DMS153 treated with DMSO at 0.1 percent for 48 hours (cell line): ENCODE data around the gene FAM107B.

Experiments used
- DNase-seq: peaks from one replicate; lab custom pipeline; 2025; ENCODE audit not compliant: unreplicated experiment; lab: John Stamatoyannopoulos, UW

The FAM107B gene

DNA sequence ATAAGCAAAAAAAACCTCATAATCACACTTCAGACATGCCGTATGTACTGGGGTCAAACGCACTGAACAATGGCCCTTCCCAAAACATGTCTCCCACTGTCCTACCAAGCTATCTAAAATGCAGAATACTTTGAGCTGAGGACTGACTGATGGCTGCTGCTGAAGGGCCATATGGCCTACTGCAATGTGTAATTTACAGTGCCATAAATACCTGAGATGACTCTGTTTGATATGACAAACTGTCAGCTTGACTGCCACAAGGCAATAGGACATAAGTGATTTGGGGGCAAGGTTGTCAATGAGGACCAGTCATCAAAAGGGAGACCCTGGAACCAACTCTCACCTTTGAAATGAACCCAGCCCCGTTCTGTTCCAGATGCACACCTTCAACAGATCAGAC is 256.5 kb downstream of the FAM107B start:
- no peak for DNase-seq

DNA sequence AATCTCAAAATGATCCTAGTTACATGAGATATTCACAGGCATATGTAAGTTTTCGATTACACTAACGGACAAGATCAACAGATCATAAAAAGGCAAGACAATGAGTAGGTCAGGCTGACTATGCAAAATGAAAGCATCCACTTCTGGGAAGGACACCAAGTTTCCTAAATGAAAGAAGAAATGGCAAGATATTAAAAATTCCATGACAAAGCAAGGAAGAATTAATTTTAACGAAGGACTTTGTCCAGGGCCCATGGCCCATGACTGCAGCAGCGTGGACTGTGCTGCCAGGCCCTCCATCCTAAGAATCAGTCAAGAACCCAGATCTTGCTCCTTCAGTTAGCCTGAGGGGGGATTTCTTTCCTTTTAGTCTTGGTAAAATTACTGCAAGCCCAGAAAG is 261.6 kb downstream of the FAM107B start:
- no peak for DNase-seq

GRCh38 chr10:14510346-14510745 is 264.4 kb downstream of the FAM107B start:
- DNase-seq = no peak

- DNase-seq = no peak
Observed at GRCh38 chr10:14508725-14509124, 266.0 kb downstream of the FAM107B start.

GRCh38 chr10:14507781-14508180 is 266.9 kb downstream of the FAM107B start:
- DNase-seq = no peak

GRCh38 chr10:14507176-14507575 is 267.5 kb downstream of the FAM107B start:
- DNase-seq = peak; percentile 77

DNA sequence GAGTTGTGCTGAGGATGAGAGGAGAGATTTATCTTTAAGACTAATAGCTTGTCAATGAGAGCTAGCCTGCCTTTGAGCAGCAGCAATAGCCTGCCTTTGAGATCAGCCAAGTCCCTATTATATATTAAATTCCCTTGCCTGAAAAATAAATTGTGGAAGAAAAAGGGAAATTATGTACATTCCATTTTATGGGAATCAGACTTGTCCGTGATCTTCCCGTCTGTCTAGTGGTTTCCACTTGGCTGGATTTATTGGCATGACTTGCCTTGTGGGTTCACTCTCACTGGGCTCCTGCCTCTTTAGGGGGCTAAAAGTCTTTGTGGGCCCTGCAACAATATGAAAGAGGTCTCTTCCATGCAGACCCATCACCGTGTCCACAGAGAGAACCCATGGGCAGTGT is 272.3 kb downstream of the FAM107B start:
- DNase-seq = no peak

DNA sequence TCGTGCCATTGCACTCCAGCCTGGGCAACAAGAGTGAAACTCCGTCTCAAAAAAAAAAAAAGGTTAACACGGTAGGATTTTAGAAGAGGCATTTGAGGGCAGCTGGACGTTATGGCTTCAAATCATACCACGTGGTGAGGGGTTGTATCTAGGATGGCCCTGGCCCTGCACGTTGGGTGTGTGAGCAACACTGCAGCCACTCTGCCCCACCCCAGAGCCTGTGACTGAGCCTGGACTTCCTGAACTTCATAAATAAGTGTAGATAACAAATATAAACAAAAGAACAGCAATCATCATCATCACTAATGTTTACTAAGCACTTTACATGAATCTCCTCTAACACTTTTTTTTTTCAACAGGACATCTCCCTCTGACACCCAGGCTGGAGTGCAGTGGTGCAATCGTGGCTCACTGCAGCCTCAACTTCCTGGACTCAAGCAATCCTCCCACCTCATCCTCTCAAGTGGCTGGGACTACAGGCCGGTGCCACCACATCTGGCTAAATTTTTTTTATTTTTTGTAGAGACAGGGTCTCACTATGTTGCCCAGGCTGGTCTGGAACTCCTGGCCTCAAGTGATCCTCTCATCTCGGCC is 274.4 kb downstream of the FAM107B start:
- DNase-seq = no peak

GRCh38 chr10:14499601-14499904 is 275.1 kb downstream of the FAM107B start:
- DNase-seq = no peak

DNA sequence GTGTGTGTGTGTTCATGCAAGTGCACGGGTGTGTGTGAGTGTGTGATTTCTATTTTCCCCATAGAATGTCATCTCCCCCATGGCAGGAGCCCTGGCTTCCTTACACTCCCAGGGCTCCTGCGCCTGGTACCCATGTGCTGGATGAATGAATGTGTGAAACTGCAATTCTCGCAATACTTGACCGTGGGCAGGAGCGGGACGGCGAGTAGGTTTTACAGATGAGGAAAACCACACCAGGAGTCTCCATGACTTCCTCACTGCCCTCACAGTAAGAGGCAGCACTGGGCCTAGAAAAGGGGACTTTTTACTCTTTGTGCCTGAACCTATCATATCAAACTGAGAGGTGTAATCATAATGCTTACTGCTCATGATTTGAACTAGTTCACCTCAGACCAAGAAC is 276.4 kb downstream of the FAM107B start:
- DNase-seq = no peak

DNA sequence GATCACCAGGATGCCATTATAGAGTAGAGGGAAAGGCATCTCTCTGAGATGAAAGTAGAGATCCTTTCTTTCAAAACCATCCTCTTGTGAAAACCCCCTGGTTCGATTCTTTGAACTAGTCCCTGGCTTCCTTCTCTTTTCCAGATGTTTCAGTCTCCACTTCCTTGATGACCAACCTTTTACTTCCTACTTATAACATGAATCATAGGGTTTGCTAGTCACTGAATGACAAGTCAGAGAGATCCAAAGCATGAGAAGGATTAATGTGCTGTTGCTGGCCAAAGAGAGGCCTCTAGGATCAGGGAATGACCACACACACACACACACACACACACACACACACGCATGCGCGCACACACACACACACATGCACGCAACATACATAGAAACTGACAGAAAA is 282.9 kb downstream of the FAM107B start:
- no peak for DNase-seq

GRCh38 chr10:14489522-14490177 is 285.0 kb downstream of the FAM107B start:
- DNase-seq = no peak

DNA sequence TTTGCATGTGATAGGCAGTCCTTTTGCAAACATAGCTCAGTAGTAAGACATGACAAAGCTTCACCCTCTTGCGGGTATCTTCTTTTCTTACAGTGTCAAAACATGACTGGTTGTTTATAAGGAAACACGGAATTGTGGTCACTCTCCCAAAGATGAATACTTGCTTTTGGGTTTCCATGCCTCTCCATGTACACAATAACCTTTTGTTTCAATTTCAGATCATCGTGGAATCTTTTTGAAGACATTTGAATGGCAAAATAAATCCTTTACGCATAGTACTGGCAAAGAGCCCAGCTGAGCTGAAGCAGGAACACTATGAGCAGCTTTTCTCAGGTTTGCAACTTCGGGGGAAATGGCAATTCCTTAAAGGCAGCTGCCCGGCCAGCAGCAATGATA is 287.2 kb downstream of the FAM107B start:
- DNase-seq = no peak

- no peak for DNase-seq
Observed at GRCh38 chr10:14486777-14487487, 287.8 kb downstream of the FAM107B start.

DNA sequence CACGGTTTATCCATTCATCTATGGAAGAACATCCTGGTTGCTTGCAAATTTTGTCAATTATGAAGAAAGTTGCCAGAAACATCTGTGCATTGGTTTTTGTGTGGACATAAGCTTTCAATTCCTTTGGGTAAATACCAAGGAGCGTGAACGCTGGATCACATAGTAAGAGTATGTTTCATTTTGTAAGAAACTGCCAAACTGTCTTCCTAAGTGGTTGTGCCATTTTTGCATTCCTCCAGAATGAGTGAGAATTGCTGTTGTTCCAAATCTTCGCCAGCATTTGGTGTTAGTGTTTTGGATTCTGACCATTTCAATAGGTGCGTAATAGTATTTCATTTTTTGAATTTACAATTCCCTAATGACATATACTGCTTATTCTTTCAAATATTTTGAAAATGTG is 288.7 kb downstream of the FAM107B start:
- no peak for DNase-seq

DNA sequence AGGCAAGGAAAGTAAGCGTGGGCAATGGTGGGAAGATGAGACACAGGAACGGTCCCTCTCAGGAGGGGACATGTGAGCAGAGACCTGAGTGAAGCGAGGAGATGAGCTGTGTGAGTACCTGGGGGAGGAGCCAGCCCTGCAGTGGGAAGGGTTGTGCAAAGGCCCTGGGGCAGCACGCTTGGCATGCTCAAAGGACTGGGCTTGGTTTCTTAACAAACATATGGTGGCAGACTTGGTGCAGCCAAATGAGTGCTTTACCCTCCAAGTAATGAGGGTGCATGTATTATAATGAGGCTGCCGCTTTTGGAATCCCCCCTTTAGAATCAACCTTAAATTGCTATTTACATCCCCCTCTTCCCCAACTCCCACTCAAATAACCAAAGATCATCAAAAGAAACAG is 291.3 kb downstream of the FAM107B start:
- DNase-seq = no peak

DNA sequence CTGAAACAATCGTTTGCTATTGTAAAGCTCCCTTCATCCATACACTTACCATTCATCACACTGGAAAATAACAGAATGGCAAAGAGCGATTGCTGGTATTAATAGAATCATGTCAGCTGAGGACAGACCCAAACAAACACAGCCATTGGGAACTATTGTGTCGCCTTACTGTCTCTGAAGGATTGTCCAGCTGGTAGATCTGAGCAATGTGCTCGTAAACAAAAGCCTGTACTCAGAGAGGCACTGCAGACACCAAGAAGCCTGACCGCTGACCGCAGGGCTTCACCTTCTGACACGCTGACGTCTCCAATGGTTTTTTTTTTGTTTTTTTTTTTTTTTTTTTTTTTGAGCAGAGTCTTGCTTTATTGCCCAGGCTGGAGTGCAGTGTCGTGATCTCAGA is 292.9 kb downstream of the FAM107B start:
- DNase-seq = no peak

DNA sequence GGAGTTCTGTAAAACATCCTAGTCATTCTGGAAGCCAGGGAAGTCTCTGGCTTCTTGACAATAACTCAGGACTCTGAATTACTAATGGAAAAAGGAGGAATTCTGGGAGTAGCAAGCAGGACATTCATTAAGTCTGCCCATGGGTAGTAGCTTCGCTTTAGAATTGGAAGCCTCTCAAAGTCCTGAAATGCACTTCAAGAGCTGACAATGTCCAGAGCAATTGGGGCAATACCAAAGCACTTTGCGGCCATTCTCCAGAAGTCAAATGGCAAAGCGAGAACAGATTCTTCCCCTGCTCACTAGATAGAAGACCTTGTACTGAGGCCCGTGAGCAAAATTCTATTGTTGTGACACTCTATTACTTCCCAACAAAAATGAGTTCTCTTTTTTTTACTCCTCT is 293.7 kb downstream of the FAM107B start:
- DNase-seq = no peak

GRCh38 chr10:14478604-14479003 is 296.1 kb downstream of the FAM107B start:
- no peak for DNase-seq

GRCh38 chr10:14478201-14478600 is 296.5 kb downstream of the FAM107B start:
- no peak for DNase-seq

- no peak for DNase-seq
Observed at GRCh38 chr10:14477408-14477710, 297.3 kb downstream of the FAM107B start.

DNA sequence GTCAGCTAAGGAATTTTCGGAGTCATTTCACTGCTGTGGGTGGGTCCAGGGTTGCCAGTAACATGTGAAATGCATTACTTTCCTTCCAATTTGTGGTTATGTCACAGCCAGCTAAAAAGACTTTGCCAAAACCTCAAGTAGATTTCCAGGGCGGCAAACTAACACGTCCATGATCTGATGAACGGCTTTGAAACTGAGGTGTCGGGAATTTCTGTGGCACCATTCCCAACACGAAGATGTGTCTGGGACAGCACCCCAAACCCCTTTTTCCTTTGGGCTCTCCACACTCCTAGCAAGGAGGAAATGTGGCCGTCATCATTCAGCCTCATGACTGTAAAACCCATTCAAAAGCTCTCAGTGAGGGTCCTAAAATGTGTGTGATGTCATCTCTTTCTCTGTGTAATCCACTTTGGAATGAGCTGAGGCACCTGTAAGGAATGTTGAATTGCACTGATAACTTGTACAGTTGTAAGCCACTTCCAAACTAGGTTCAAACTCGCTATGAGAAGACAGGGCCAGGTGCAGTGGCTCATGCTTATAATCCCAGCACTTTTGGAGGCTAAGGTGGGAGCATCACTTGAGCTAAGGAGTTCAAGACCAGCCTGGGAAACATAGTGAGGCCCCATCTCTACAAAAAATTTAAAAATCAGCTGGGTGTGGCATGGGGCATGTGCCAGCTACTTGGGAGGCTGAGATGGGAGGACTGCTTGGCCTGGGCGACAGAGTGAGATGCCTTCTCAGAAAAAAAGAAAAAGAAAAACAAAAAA is 297.9 kb downstream of the FAM107B start:
- no peak for DNase-seq
